SK-N-SH treated with all-trans-retinoic acid at 6 μM for 48 hours (cell line): ENCODE measurements around the gene ADAM10.

Experiments used
- GLIS3 ChIP-seq: fragments of 250-450 bp; sonication (Bioruptor Pico); IDR thresholded peaks from 2 replicates; pipeline ENCODE4 v1.5.0; 2020; ENCODE audit warnings: mild to moderate bottlenecking, moderate library complexity
- PPARA ChIP-seq: fragments of 250-450 bp; sonication (Bioruptor Pico); IDR thresholded peaks from 2 replicates; pipeline ENCODE4 v1.5.0; 2020; ENCODE audit warnings: mild to moderate bottlenecking, borderline replicate concordance
- ZNF8 ChIP-seq: fragments of 450-650 bp; formaldehyde crosslinking; IDR thresholded peaks from 2 replicates; pipeline ENCODE4 v1.5.0; 2020; ENCODE audit warnings: mild to moderate bottlenecking, moderate library complexity
- TF ChIP-seq, protein P1 (sequence below): fragments of 250-450 bp; sonication (Bioruptor Pico); IDR thresholded peaks from 2 replicates; pipeline ENCODE4 v1.5.1; 2020; ENCODE audit warnings: low read depth, mild to moderate bottlenecking, moderate library complexity

DNA sequence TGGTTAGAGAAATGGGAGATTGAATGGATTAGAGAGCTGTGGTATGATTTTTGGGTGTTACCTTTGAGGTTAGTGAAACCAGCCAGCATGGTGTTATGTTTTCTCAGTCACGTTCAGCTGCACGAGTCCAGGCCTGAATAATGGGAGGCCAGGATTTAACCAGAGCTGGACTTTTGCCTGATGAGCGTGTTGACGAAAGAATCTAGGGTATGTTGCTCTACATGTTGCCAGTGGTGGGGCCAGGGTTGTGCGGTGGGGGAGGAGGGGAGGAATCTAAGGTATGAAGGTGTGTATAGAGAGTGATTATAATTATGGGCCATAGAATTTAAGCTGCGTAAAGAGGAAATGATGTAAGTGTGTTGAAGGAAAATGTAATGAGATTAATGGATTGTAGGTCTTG, 44.4 kb upstream of the ADAM10 start:
- TF ChIP-seq PPARA = no peak
- TF ChIP-seq, protein P1, sequence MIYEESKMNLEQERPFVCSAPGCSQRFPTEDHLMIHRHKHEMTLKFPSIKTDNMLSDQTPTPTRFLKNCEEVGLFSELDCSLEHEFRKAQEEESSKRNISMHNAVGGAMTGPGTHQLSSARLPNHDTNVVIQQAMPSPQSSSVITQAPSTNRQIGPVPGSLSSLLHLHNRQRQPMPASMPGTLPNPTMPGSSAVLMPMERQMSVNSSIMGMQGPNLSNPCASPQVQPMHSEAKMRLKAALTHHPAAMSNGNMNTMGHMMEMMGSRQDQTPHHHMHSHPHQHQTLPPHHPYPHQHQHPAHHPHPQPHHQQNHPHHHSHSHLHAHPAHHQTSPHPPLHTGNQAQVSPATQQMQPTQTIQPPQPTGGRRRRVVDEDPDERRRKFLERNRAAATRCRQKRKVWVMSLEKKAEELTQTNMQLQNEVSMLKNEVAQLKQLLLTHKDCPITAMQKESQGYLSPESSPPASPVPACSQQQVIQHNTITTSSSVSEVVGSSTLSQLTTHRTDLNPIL (CRISPR knock-in tag) = no peak
- no peak for TF ChIP-seq GLIS3
- TF ChIP-seq ZNF8 (CRISPR knock-in tag) = no peak
